ENCODE results near the gene RAPGEF2. TPM values are rescaled to one million over a fixed set of nuclear protein-coding genes. Genes with fewer than 3 reads are reported as not detected.
"Not testable (repeated sequence)": the region's sequence is repeated elsewhere in the genome, so short reads cannot be mapped to it uniquely, and the experiment has no call there.

Gene RAPGEF2
- total RNA-seq, 1 donor = 57.9 TPM

- Histone ChIP-seq H3K27me3 (ENCODE audit: insufficient read depth, low read length) (no peaks in the 10 kb centered on the region), H3K4me3 (ENCODE audit: low read length) (no peak overlapping the region), H3K4me1 (ENCODE audit: insufficient read depth, low read length) (no peaks in the 10 kb centered on the region), H3K9me3 (ENCODE audit: low read depth, low read length) (no peaks in the 10 kb centered on the region)
Observed at GRCh38 chr4:159308566-159309340, 205.9 kb downstream of the RAPGEF2 start.

GRCh38 chr4:159312236-159312635 lies 209.4 kb downstream of the RAPGEF2 start:
- Histone ChIP-seq H3K9me3 (ENCODE audit: low read depth, low read length) (no peaks in the 10 kb centered on the region), H3K4me3 (ENCODE audit: low read length) (no peak overlapping the region), H3K4me1 (ENCODE audit: insufficient read depth, low read length) (no peaks in the 10 kb centered on the region), H3K27me3 (ENCODE audit: insufficient read depth, low read length) (no peaks in the 10 kb centered on the region)

- not testable (repeated sequence) for H3K4me3 ChIP-seq (ENCODE audit: low read length); H3K4me1 ChIP-seq (ENCODE audit: insufficient read depth, low read length)
Observed at GRCh38 chr4:159315879-159316278, 213.0 kb downstream of the RAPGEF2 start.

GRCh38 chr4:159317203-159317602 lies 214.3 kb downstream of the RAPGEF2 start:
- Histone ChIP-seq H3K27me3 (ENCODE audit: insufficient read depth, low read length) (no peaks in the 10 kb centered on the region), H3K9me3 (ENCODE audit: low read depth, low read length) (no peaks in the 10 kb centered on the region), H3K4me1 (ENCODE audit: insufficient read depth, low read length) (no peaks in the 10 kb centered on the region), H3K4me3 (ENCODE audit: low read length) (no peak overlapping the region)

More at GRCh38 chr4:159315879-159316278, 213.0 kb downstream of the RAPGEF2 start:
- not testable (repeated sequence) for H3K27me3 ChIP-seq (ENCODE audit: insufficient read depth, low read length); H3K9me3 ChIP-seq (ENCODE audit: low read depth, low read length)

DNA sequence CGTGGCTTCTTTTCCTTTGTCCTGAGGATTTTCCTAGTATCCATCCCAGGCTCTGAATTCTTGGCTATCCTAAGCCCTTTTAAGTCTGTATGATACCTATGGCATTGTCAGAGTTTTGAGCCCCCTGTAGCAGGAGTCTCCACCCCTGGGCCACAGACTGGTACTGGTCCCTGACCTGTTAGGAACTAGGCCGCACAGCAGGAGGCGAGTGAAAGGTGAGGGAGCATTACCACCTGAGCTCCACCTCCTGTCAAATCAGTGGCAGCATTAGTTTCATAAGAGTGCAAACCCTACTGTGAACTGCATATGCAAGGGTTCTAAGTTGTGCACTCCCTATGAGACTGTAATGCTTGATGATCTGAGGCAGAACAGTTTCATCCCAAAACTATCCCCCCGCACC lies 216.1 kb downstream of the RAPGEF2 start:
- Histone ChIP-seq H3K4me3 (ENCODE audit: low read length) (no peak overlapping the region), H3K4me1 (ENCODE audit: insufficient read depth, low read length) (no peaks in the 10 kb centered on the region), H3K9me3 (ENCODE audit: low read depth, low read length) (no peaks in the 10 kb centered on the region), H3K27me3 (ENCODE audit: insufficient read depth, low read length) (no peaks in the 10 kb centered on the region)

- H3K9me3 ChIP-seq (ENCODE audit: low read depth, low read length) = no peaks in the 10 kb centered on the region
- no peaks in the 10 kb centered on the region for H3K27me3 ChIP-seq (ENCODE audit: insufficient read depth, low read length)
- H3K4me1 ChIP-seq (ENCODE audit: insufficient read depth, low read length) = no peaks in the 10 kb centered on the region
- no peak overlapping the region for H3K4me3 ChIP-seq (ENCODE audit: low read length)
Observed at GRCh38 chr4:159326480-159326879, 223.6 kb downstream of the RAPGEF2 start.

GRCh38 chr4:159328766-159329165 lies 225.9 kb downstream of the RAPGEF2 start:
- Histone ChIP-seq H3K4me1 (ENCODE audit: insufficient read depth, low read length) (no peaks in the 10 kb centered on the region), H3K4me3 (ENCODE audit: low read length) (no peak overlapping the region), H3K9me3 (ENCODE audit: low read depth, low read length) (no peaks in the 10 kb centered on the region), H3K27me3 (ENCODE audit: insufficient read depth, low read length) (no peaks in the 10 kb centered on the region)

DNA sequence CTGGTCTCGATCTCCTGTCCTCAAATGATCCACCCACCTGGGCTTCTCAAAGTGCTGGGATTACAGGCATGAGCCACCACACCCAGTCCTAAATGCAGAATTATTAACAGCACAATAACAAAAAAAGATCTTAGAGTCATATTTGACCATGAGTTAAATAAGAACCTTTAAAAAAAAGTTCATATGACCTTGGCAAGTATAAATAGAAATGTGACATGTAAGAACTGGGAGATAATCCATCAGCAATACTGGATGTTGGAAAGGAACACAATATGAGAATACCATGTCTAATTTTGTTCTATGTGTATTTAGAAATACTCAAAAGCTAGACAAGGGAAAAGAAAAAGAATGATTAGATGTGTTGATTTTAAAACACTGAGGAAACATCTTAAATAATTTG lies 231.6 kb downstream of the RAPGEF2 start:
- H3K4me3 ChIP-seq (ENCODE audit: low read length) = no peak overlapping the region
- no peaks in the 10 kb centered on the region for H3K4me1 ChIP-seq (ENCODE audit: insufficient read depth, low read length)
- H3K9me3 ChIP-seq (ENCODE audit: low read depth, low read length) = no peaks in the 10 kb centered on the region
- H3K27me3 ChIP-seq (ENCODE audit: insufficient read depth, low read length) = no peaks in the 10 kb centered on the region

GRCh38 chr4:159337041-159337440 lies 234.2 kb downstream of the RAPGEF2 start:
- Histone ChIP-seq H3K27me3 (ENCODE audit: insufficient read depth, low read length) (no peaks in the 10 kb centered on the region), H3K9me3 (ENCODE audit: low read depth, low read length) (no peaks in the 10 kb centered on the region), H3K4me1 (ENCODE audit: insufficient read depth, low read length) (no peaks in the 10 kb centered on the region), H3K4me3 (ENCODE audit: low read length) (no peak overlapping the region)

DNA sequence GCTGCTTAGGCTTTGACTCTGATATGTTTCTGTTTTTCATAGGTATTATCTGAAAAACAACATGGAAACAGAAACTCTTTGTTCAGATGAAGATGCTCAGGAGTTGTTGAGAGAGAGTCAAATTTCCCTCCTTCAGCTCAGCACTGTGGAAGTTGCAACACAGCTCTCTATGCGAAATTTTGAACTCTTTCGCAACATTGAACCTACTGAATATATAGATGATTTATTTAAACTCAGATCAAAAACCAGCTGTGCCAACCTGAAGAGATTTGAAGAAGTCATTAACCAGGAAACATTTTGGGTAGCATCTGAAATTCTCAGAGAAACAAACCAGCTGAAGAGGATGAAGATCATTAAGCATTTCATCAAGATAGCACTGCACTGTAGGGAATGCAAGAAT lies 238.6 kb downstream of the RAPGEF2 start:
- Histone ChIP-seq H3K9me3 (ENCODE audit: low read depth, low read length) (no peaks in the 10 kb centered on the region), H3K27me3 (ENCODE audit: insufficient read depth, low read length) (no peaks in the 10 kb centered on the region), H3K4me1 (ENCODE audit: insufficient read depth, low read length) (no peaks in the 10 kb centered on the region), H3K4me3 (ENCODE audit: low read length) (no peak overlapping the region)

- Histone ChIP-seq H3K4me3 (ENCODE audit: low read length) (no peak overlapping the region), H3K27me3 (ENCODE audit: insufficient read depth, low read length) (no peaks in the 10 kb centered on the region), H3K9me3 (ENCODE audit: low read depth, low read length) (no peaks in the 10 kb centered on the region), H3K4me1 (ENCODE audit: insufficient read depth, low read length) (no peaks in the 10 kb centered on the region)
Observed at GRCh38 chr4:159342374-159342773, 239.5 kb downstream of the RAPGEF2 start.

DNA sequence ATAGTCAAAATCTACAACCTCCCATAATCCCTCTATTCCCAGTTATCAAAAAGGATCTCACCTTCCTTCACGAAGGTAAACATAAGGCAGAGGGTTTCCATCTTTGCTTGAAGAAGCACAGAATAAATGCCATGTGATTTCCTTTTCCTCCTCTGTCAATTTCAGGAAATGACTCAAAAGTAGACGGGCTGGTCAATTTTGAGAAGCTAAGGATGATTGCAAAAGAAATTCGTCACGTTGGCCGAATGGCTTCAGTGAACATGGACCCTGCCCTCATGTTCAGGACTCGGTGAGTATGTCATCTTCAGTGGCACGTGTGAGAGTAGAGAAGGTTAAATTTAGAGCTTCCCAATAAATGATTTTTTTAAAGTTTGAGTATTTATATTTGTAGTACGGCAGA lies 240.2 kb downstream of the RAPGEF2 start:
- H3K4me3 ChIP-seq (ENCODE audit: low read length) = no peak overlapping the region
- no peaks in the 10 kb centered on the region for H3K27me3 ChIP-seq (ENCODE audit: insufficient read depth, low read length)
- no peaks in the 10 kb centered on the region for H3K4me1 ChIP-seq (ENCODE audit: insufficient read depth, low read length)
- H3K9me3 ChIP-seq (ENCODE audit: low read depth, low read length) = no peaks in the 10 kb centered on the region

GRCh38 chr4:159344877-159345276 lies 242.0 kb downstream of the RAPGEF2 start:
- H3K4me3 ChIP-seq (ENCODE audit: low read length) = no peak overlapping the region
- H3K4me1 ChIP-seq (ENCODE audit: insufficient read depth, low read length) = no peaks in the 10 kb centered on the region
- no peaks in the 10 kb centered on the region for H3K27me3 ChIP-seq (ENCODE audit: insufficient read depth, low read length)
- H3K9me3 ChIP-seq (ENCODE audit: low read depth, low read length) = no peaks in the 10 kb centered on the region

GRCh38 chr4:159346681-159347080 lies 243.8 kb downstream of the RAPGEF2 start:
- Histone ChIP-seq H3K4me3 (ENCODE audit: low read length) (no peak overlapping the region), H3K9me3 (ENCODE audit: low read depth, low read length) (no peaks in the 10 kb centered on the region), H3K4me1 (ENCODE audit: insufficient read depth, low read length) (no peaks in the 10 kb centered on the region), H3K27me3 (ENCODE audit: insufficient read depth, low read length) (no peaks in the 10 kb centered on the region)

DNA sequence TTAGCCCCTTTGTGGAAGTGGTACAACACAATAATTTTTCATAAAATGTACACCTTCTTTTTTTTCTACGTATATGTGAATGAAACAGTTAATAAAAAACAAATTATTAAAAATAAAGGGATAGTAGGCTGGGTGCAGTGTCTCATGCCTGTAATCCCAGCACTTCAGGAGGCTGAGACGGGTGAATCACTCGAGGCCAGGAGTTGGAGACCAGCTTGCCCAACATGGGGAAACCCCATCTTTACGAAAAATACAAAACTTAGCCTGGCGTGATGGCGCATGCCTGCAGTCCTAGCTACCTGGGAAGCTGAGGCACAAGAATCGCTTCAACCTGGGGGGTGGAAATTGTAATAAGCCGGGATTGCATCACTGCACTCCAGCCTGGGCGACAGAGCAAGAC lies 244.9 kb downstream of the RAPGEF2 start:
- Histone ChIP-seq H3K27me3 (ENCODE audit: insufficient read depth, low read length) (no peaks in the 10 kb centered on the region), H3K4me1 (ENCODE audit: insufficient read depth, low read length) (no peaks in the 10 kb centered on the region), H3K4me3 (ENCODE audit: low read length) (no peak overlapping the region), H3K9me3 (ENCODE audit: low read depth, low read length) (no peaks in the 10 kb centered on the region)

GRCh38 chr4:159349332-159349731 lies 246.5 kb downstream of the RAPGEF2 start:
- Histone ChIP-seq H3K9me3 (ENCODE audit: low read depth, low read length) (no peaks in the 10 kb centered on the region), H3K4me1 (ENCODE audit: insufficient read depth, low read length) (no peaks in the 10 kb centered on the region), H3K4me3 (ENCODE audit: low read length) (no peak overlapping the region), H3K27me3 (ENCODE audit: insufficient read depth, low read length) (no peaks in the 10 kb centered on the region)
